Coronary artery (tissue), 2 donors: ENCODE data around the gene CCL22.

ENCODE experiments used
- DNase-seq: peaks from one replicate; pipeline ENCODE4 v3.0.0-alpha.2; 2017; ENCODE audit warnings: low spot score
- H3K27ac ChIP-seq, 2 donors: fragments of 200-600 bp; sonication (generic); one replicate each; pipeline ENCODE4 v1.5.1; 2016 to 2019
- H3K4me3 ChIP-seq: fragments of 200-600 bp; sonication (generic); 2 replicates; pipeline ENCODE4 v1.5.1; 2016; ENCODE audit warnings: mild to moderate bottlenecking, moderate library complexity
- CTCF ChIP-seq: fragments of 200-600 bp; sonication (generic); IDR thresholded peaks from one replicate; pipeline ENCODE4 v1.5.1; 2019; ENCODE audit warnings: antibody characterized with exemption

Gene CCL22

GRCh38 chr16:57377080-57377841 is 18.7 kb downstream of the CCL22 start:
- Histone ChIP-seq H3K4me3 (peak overlapping the region; percentile 86), H3K27ac (peak overlapping the region; percentile 15 to 98)
- TF ChIP-seq CTCF, result no peak
- DNase-seq, result no peak

GRCh38 chr16:57379579-57379978 is 21.0 kb downstream of the CCL22 start:
- no peak for TF ChIP-seq CTCF
- DNase-seq, result no peak
- peak overlapping the region; percentile 35 to 59 for H3K27ac ChIP-seq
- no peak overlapping the region for H3K4me3 ChIP-seq

- peak overlapping the region; percentile 64 to 69 for H3K27ac ChIP-seq
- TF ChIP-seq CTCF, result no peak
- H3K4me3 ChIP-seq, result no peak overlapping the region
- no peak for DNase-seq
Observed at GRCh38 chr16:57380671-57381462, 22.3 kb downstream of the CCL22 start.

DNA sequence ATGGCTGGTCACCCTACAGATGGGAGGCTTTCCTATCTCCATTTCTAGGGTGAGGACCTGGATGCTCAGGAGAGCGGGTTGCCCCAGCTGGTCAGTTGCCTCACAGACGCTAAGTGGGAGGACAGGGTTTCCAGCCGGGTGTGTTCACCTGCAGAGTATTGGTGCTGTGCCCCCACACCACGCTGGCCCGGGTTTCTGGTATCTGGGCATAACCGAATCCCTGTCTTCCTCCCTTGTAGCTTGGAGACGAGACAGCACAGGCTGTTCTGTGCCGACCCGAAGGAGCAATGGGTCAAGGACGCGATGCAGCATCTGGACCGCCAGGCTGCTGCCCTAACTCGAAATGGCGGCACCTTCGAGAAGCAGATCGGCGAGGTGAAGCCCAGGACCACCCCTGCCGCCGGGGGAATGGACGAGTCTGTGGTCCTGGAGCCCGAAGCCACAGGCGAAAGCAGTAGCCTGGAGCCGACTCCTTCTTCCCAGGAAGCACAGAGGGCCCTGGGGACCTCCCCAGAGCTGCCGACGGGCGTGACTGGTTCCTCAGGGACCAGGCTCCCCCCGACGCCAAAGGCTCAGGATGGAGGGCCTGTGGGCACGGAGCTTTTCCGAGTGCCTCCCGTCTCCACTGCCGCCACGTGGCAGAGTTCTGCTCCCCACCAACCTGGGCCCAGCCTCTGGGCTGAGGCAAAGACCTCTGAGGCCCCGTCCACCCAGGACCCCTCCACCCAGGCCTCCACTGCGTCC is 23.4 kb downstream of the CCL22 start:
- no peak for TF ChIP-seq CTCF
- no peak for DNase-seq
- H3K27ac ChIP-seq, result peak overlapping the region; percentile 64 to 69

GRCh38 chr16:57382535-57383275 is 24.1 kb downstream of the CCL22 start:
- Histone ChIP-seq H3K27ac (peak overlapping the region; percentile 64 to 69), H3K4me3 (no peak overlapping the region)
- TF ChIP-seq CTCF, result no peak
- no peak for DNase-seq

More for the DNA sequence above, 23.4 kb downstream of the CCL22 start:
- H3K4me3 ChIP-seq, result no peak overlapping the region
